ENCODE results near the gene BASP1.

GRCh38 chr5:17228821-17229291 lies 11.4 kb downstream of the BASP1 start:
- TF ChIP-seq, protein P1, sequence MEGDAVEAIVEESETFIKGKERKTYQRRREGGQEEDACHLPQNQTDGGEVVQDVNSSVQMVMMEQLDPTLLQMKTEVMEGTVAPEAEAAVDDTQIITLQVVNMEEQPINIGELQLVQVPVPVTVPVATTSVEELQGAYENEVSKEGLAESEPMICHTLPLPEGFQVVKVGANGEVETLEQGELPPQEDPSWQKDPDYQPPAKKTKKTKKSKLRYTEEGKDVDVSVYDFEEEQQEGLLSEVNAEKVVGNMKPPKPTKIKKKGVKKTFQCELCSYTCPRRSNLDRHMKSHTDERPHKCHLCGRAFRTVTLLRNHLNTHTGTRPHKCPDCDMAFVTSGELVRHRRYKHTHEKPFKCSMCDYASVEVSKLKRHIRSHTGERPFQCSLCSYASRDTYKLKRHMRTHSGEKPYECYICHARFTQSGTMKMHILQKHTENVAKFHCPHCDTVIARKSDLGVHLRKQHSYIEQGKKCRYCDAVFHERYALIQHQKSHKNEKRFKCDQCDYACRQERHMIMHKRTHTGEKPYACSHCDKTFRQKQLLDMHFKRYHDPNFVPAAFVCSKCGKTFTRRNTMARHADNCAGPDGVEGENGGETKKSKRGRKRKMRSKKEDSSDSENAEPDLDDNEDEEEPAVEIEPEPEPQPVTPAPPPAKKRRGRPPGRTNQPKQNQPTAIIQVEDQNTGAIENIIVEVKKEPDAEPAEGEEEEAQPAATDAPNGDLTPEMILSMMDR (IDR thresholded peaks at IDR 0.05; ENCODE audit: low read depth, low read length), result no peak
- no peak for TF ChIP-seq POLR2A (IDR thresholded peaks at IDR 0.05; ENCODE audit: extremely low read depth, insufficient read length)
- TF ChIP-seq MAX (IDR thresholded peaks at IDR 0.05; ENCODE audit: low read depth, low read length), result no peak
- no peak for TF ChIP-seq MYC (IDR thresholded peaks at IDR 0.05; ENCODE audit: low read depth, low read length)
